Measurements from ENCODE around the gene ACSS1.

ACSS1 gene

GRCh38 chr20:24990810-24991252 lies 67.1 kb downstream of the ACSS1 start:
- no peak for DNase-seq (ENCODE audit: low read depth)
- TF ChIP-seq POLR2A (IDR thresholded peaks at IDR 0.05; ENCODE audit: extremely low read depth, insufficient read length) (no peak), MAX (IDR thresholded peaks at IDR 0.05; ENCODE audit: low read depth, low read length) (no peak), CTCF (IDR thresholded peaks at IDR 0.05; ENCODE audit: low read depth, low read length) (no peak), MYC (IDR thresholded peaks at IDR 0.05; ENCODE audit: low read depth, low read length) (no peak)

GRCh38 chr20:24989162-24989561 lies 68.8 kb downstream of the ACSS1 start:
- no peak for TF ChIP-seq CTCF (IDR thresholded peaks at IDR 0.05; ENCODE audit: low read depth, low read length)
- TF ChIP-seq POLR2A (IDR thresholded peaks at IDR 0.05; ENCODE audit: extremely low read depth, insufficient read length): no peak
- no peak overlapping the region for H3K4me3 ChIP-seq (ENCODE audit: low read depth, low read length)
- DNase-seq (ENCODE audit: low read depth): peak; percentile 28

More at GRCh38 chr20:24990810-24991252, 67.1 kb downstream of the ACSS1 start:
- peak overlapping the region; percentile 88 for H3K4me3 ChIP-seq (ENCODE audit: low read depth, low read length)

- no peak for DNase-seq (ENCODE audit: low read depth)
- TF ChIP-seq MYC (IDR thresholded peaks at IDR 0.05; ENCODE audit: low read depth, low read length) (no peak), MAX (IDR thresholded peaks at IDR 0.05; ENCODE audit: low read depth, low read length) (no peak), POLR2A (IDR thresholded peaks at IDR 0.05; ENCODE audit: extremely low read depth, insufficient read length) (no peak)
- H3K4me3 ChIP-seq (ENCODE audit: low read depth, low read length): no peak overlapping the region
These were observed 69.8 kb downstream of the ACSS1 start for GRCh38 chr20:24987873-24988835.

GRCh38 chr20:24987244-24987643 lies 70.7 kb downstream of the ACSS1 start:
- no peak for TF ChIP-seq MAX (IDR thresholded peaks at IDR 0.05; ENCODE audit: low read depth, low read length)
- TF ChIP-seq MYC (IDR thresholded peaks at IDR 0.05; ENCODE audit: low read depth, low read length): no peak
- no peak for TF ChIP-seq CTCF (IDR thresholded peaks at IDR 0.05; ENCODE audit: low read depth, low read length)
- TF ChIP-seq POLR2A (IDR thresholded peaks at IDR 0.05; ENCODE audit: extremely low read depth, insufficient read length): no peak
- peak; percentile 58 for DNase-seq (ENCODE audit: low read depth)
- H3K4me3 ChIP-seq (ENCODE audit: low read depth, low read length): no peak overlapping the region

- TF ChIP-seq MYC (IDR thresholded peaks at IDR 0.05; ENCODE audit: low read depth, low read length): no peak
- TF ChIP-seq POLR2A (IDR thresholded peaks at IDR 0.05; ENCODE audit: extremely low read depth, insufficient read length): no peak
- no peak for TF ChIP-seq CTCF (IDR thresholded peaks at IDR 0.05; ENCODE audit: low read depth, low read length)
- no peak overlapping the region for H3K4me3 ChIP-seq (ENCODE audit: low read depth, low read length)
- DNase-seq (ENCODE audit: low read depth): no peak
These were observed 71.4 kb downstream of the ACSS1 start for GRCh38 chr20:24986436-24987015.

GRCh38 chr20:24985802-24986201 lies 72.1 kb downstream of the ACSS1 start:
- H3K4me3 ChIP-seq (ENCODE audit: low read depth, low read length): no peak overlapping the region
- DNase-seq (ENCODE audit: low read depth): no peak
- TF ChIP-seq POLR2A (IDR thresholded peaks at IDR 0.05; ENCODE audit: extremely low read depth, insufficient read length): no peak
- no peak for TF ChIP-seq MYC (IDR thresholded peaks at IDR 0.05; ENCODE audit: low read depth, low read length)
- no peak for TF ChIP-seq CTCF (IDR thresholded peaks at IDR 0.05; ENCODE audit: low read depth, low read length)
- TF ChIP-seq MAX (IDR thresholded peaks at IDR 0.05; ENCODE audit: low read depth, low read length): no peak
